SK-N-SH (cell line): Measurements from ENCODE around the gene ACACA. TPM values are rescaled to one million over a fixed set of nuclear protein-coding genes. Genes with fewer than 3 reads are reported as not detected.
A peak's percentile ranks its signal among the peaks of the same experiment; 100 is the strongest.

Source experiments
- CTCF ChIA-PET: fragments of 300-600, 350-600 bp; formaldehyde crosslinking; extraction: SDS; loops from one replicate; lab custom pipeline; 2021; lab: Yijun Ruan, JAX
- POLR2A ChIA-PET: fragments of 350-600 bp; sonication (Branson Sonifier 250); formaldehyde crosslinking; extraction: SDS; loops from one replicate; lab custom pipeline; 2020; ENCODE audit warnings: antibody characterized with exemption, inconsistent platforms; lab: Yijun Ruan, JAX
- DNase-seq: peaks from one replicate; pipeline ENCODE4 v3.0.0; 2012
- H2AFZ ChIP-seq: fragments of 200-600 bp; sonication (generic); 2 replicates; pipeline ENCODE4 v1.8.1; 2016; ENCODE audit warnings: antibody characterized with exemption, mild to moderate bottlenecking, low read depth
- H3F3A ChIP-seq: fragments of 200-600 bp; sonication (generic); replicated peaks from 2 replicates; pipeline ENCODE3; 2016; ENCODE audit warnings: antibody characterized with exemption, mild to moderate bottlenecking; ENCODE audit not compliant: insufficient read depth
- H3K27ac ChIP-seq, 2 experiments: fragments of 200-500 bp in 1 of 2; fragments of 200-600 bp in 1 of 2; sonication (Bioruptor generic) in 1 of 2; sonication (generic), shearing (Covaris generic) in 1 of 2; 2 replicates each; pipeline versions ENCODE4 v1.5.1 to v1.6.1; 2014 to 2016; ENCODE audit warnings: low read depth in 2 of 2, inconsistent platforms in 1 of 2, low read length in 1 of 2, mild to moderate bottlenecking in 1 of 2, mixed read lengths in 1 of 2
- H3K27me3 ChIP-seq: fragments of 200-600 bp; sonication (generic), shearing (Covaris generic); 2 replicates; pipeline ENCODE4 v1.6.1; 2016; ENCODE audit warnings: mixed run types; ENCODE audit not compliant: insufficient read depth
- H3K36me3 ChIP-seq, 2 experiments: fragments of 200-500 bp in 1 of 2; fragments of 200-600 bp in 1 of 2; sonication (Bioruptor generic) in 1 of 2; sonication (generic) in 1 of 2; replicated peaks in 1 of 2; 2 replicates each; pipeline versions ENCODE3 to v1.5.1; 2014 to 2016; ENCODE audit warnings: low read length in 1 of 2, mild to moderate bottlenecking in 1 of 2; ENCODE audit not compliant: insufficient read depth in 2 of 2, control insufficient read depth in 1 of 2
- H3K4me1 ChIP-seq, 2 experiments: fragments of 200-500 bp in 1 of 2; fragments of 200-600 bp in 1 of 2; sonication (Bioruptor generic) in 1 of 2; sonication (generic), shearing (Covaris generic) in 1 of 2; 2 replicates each; pipeline versions ENCODE4 v1.5.1 to v1.6.1; 2014 to 2016; ENCODE audit warnings: low read depth in 1 of 2, low read length in 1 of 2, mixed run types in 1 of 2; ENCODE audit not compliant: insufficient read depth in 2 of 2, control insufficient read depth in 1 of 2
- H3K4me2 ChIP-seq: fragments of 200-600 bp; sonication (generic), shearing (Covaris generic); 2 replicates; pipeline ENCODE4 v1.6.1; 2017; ENCODE audit warnings: mixed run types
- H3K4me3 ChIP-seq, 2 experiments: fragments of 200-500 bp in 1 of 2; fragments of 200-600 bp in 1 of 2; sonication (Bioruptor generic) in 1 of 2; sonication (generic), shearing (Covaris generic) in 1 of 2; 2 replicates each; pipeline versions ENCODE4 v1.5.1 to v1.8.1; 2014 to 2016; ENCODE audit warnings: low read depth in 2 of 2, inconsistent platforms in 1 of 2, low read length in 1 of 2, mild to moderate bottlenecking in 1 of 2, mixed read lengths in 1 of 2, moderate library complexity in 1 of 2
- H3K79me2 ChIP-seq: fragments of 200-600 bp; sonication (generic); 2 replicates; pipeline ENCODE4 v1.8.1; 2017; ENCODE audit warnings: mild to moderate bottlenecking; ENCODE audit not compliant: insufficient read depth
- H3K9ac ChIP-seq: fragments of 200-600 bp; sonication (generic); 2 replicates; pipeline ENCODE4 v1.6.1; 2017; ENCODE audit warnings: mixed run types
- H3K9me2 ChIP-seq: fragments of 200-600 bp; sonication (generic); 2 replicates; pipeline ENCODE4 v1.6.1; 2017; ENCODE audit warnings: mixed run types
- H3K9me3 ChIP-seq: fragments of 200-600 bp; sonication (generic); 2 replicates; pipeline ENCODE4 v1.6.1; 2017; ENCODE audit warnings: mixed run types, mild to moderate bottlenecking, moderate library complexity
- H4K20me1 ChIP-seq: fragments of 200-600 bp; sonication (generic); 2 replicates; pipeline ENCODE4 v1.6.1; 2017; ENCODE audit warnings: mild to moderate bottlenecking, mixed run types; ENCODE audit not compliant: insufficient read depth
- CHD2 ChIP-seq: fragments of 150-350 bp; IDR thresholded peaks from 2 replicates; pipeline ENCODE4 v1.6.1; 2018; ENCODE audit warnings: low read length; ENCODE audit not compliant: partially characterized antibody
- EP300 ChIP-seq, 2 experiments: IDR thresholded peaks; 2 replicates each; pipeline versions ENCODE4 v1.4.0 to v1.6.1; 2012; ENCODE audit warnings: borderline replicate concordance in 1 of 2, low read depth in 1 of 2, low read length in 1 of 2
- EZH2phosphoT487 ChIP-seq: fragments of 200-600 bp; sonication (generic); IDR thresholded peaks from 2 replicates; pipeline ENCODE4 v1.6.1; 2017; ENCODE audit warnings: low read depth, mixed run types, mild to moderate bottlenecking, antibody characterized with exemption, moderate library complexity, borderline replicate concordance
- FOXJ3 ChIP-seq: sonication (generic); formaldehyde crosslinking; IDR thresholded peaks from 2 replicates; pipeline ENCODE4 v1.5.1; 2020; ENCODE audit warnings: mild to moderate bottlenecking, missing genetic modification reagents
- GATA2 ChIP-seq: sonication (generic); formaldehyde crosslinking; IDR thresholded peaks from 2 replicates; pipeline ENCODE4 v1.5.0; 2020; ENCODE audit warnings: mild to moderate bottlenecking, missing genetic modification reagents
- IRF3 ChIP-seq: fragments of 150-350 bp; IDR thresholded peaks from 2 replicates; pipeline ENCODE4 v1.6.1; 2016; ENCODE audit warnings: mild to moderate bottlenecking, low read depth, low read length
- MEF2A ChIP-seq: IDR thresholded peaks from 2 replicates; pipeline ENCODE4 v1.4.0; 2012; ENCODE audit warnings: low read depth, borderline replicate concordance
- MXI1 ChIP-seq: IDR thresholded peaks from 2 replicates; pipeline ENCODE4 v1.6.1; 2012; ENCODE audit warnings: mild to moderate bottlenecking, low read depth, low read length, improper control_type of control experiment
- NFIC ChIP-seq: IDR thresholded peaks from 2 replicates; pipeline ENCODE4 v1.4.0; 2012; ENCODE audit warnings: borderline replicate concordance
- NRF1 ChIP-seq: IDR thresholded peaks from 2 replicates; pipeline ENCODE4 v1.6.1; 2012; ENCODE audit warnings: low read depth, mild to moderate bottlenecking, low read length
- POLR2AphosphoS5 ChIP-seq: IDR thresholded peaks from 2 replicates; pipeline ENCODE4 v1.6.1; 2012; ENCODE audit warnings: low read depth, low read length
- RAD21 ChIP-seq: IDR thresholded peaks from 2 replicates; pipeline ENCODE4 v1.6.1; 2012; ENCODE audit warnings: mild to moderate bottlenecking, low read length
- RCOR1 ChIP-seq: fragments of 150-350 bp; IDR thresholded peaks from 2 replicates; pipeline ENCODE4 v1.6.1; 2017; ENCODE audit warnings: antibody characterized with exemption, low read length
- SIN3A ChIP-seq: IDR thresholded peaks from 2 replicates; pipeline ENCODE4 v1.6.1; 2012; ENCODE audit warnings: low read depth, mild to moderate bottlenecking, low read length, moderate library complexity, borderline replicate concordance
- SMC3 ChIP-seq: IDR thresholded peaks from 2 replicates; pipeline ENCODE4 v1.6.1; 2012; ENCODE audit warnings: low read depth, low read length, improper control_type of control experiment
- TCF12 ChIP-seq: IDR thresholded peaks from 2 replicates; pipeline ENCODE4 v1.4.0; 2012
- TEAD4 ChIP-seq: IDR thresholded peaks from 2 replicates; pipeline ENCODE4 v1.4.0; 2012; ENCODE audit warnings: mild to moderate bottlenecking, borderline replicate concordance; ENCODE audit not compliant: insufficient read depth
- YY1 ChIP-seq: IDR thresholded peaks from 2 replicates; pipeline ENCODE4 v1.4.0; 2012; ENCODE audit warnings: low read depth, mild to moderate bottlenecking
- WGBS: methylation state at CpG from one replicate; pipeline ENCODE4 v1.1.6; 2017; ENCODE audit warnings: low lambda C conversion rate; 5-methylcytosine and 5-hydroxymethylcytosine counted together
- polyA plus RNA-seq, 3 experiments: library from polyadenylated mRNA; depleted of rRNA; stranded (reverse); fragments of >200 nt; gene quantifications; 2 replicates each; pipeline ENCODE4 v1.2.3, GENCODE V29; 2012
- TF ChIP-seq, protein P1 (sequence below): fragments of 150-350 bp; IDR thresholded peaks from 2 replicates; pipeline ENCODE4 v1.6.1; 2017; ENCODE audit warnings: antibody characterized with exemption, low read length, low read depth, borderline replicate concordance
- TF ChIP-seq, protein P2 (sequence below): IDR thresholded peaks from 2 replicates; pipeline ENCODE4 v1.4.0; 2012; ENCODE audit warnings: low read depth, borderline replicate concordance
- TF ChIP-seq, protein P3 (sequence below): IDR thresholded peaks from 2 replicates; pipeline ENCODE4 v1.6.1; 2012; ENCODE audit warnings: mild to moderate bottlenecking, low read depth, low read length, moderate library complexity
- TF ChIP-seq, protein P4 (sequence below): IDR thresholded peaks from 2 replicates; pipeline ENCODE4 v1.4.0; 2012; ENCODE audit warnings: low read depth, borderline replicate concordance
- TF ChIP-seq, protein P5 (sequence below): IDR thresholded peaks from 2 replicates; pipeline ENCODE4 v1.4.0; 2012; ENCODE audit warnings: low read depth

ACACA gene
- polyA plus RNA-seq, 1 of the 3 experiments (the other 2 are of a cell fraction): 27.2 TPM

- H3K36me3 ChIP-seq: peaks cover 22 to 33% of the 10 kb centered on the region in 2 experiments
- no peaks in the 10 kb centered on the region for H4K20me1 ChIP-seq
- H3K79me2 ChIP-seq: no peaks in the 10 kb centered on the region
- no peaks in the 10 kb centered on the region for H3K9me3 ChIP-seq
- no peak overlapping the region for H3K4me2 ChIP-seq
- H3K4me3 ChIP-seq: no peak overlapping the region
- H3K4me1 ChIP-seq: peaks cover 0 to 23% of the 10 kb centered on the region in 2 experiments; a peak in 2 of 4 replicates
- CTCF ChIA-PET: interaction anchor here (0.7 to 2.0 kb wide), 10 partner anchors 8 to 70 kb away, joined by 3 to 8 read pairs (median 4); no protein-coding TSS in a partner anchor
- DNase-seq: peak; percentile 36
- no peak overlapping the region for H2AFZ ChIP-seq
- no peak overlapping the region for H3K9ac ChIP-seq
- no peaks in the 10 kb centered on the region for H3F3A ChIP-seq
- 68% methylated on average over 7 of the region's 7 CpGs for WGBS
- H3K27ac ChIP-seq: peak overlapping the region in 1 of 2 experiments; percentile 90; a peak in 2 of 4 replicates
- TF ChIP-seq TEAD4: no peak
- TF ChIP-seq TCF12: no peak
- TF ChIP-seq SMC3: no peak
- TF ChIP-seq NFIC: no peak
- no peak for TF ChIP-seq RCOR1
- peak in 1 of 2 experiments; percentile 54; a peak in 1 of 4 replicates for TF ChIP-seq EP300 (IDR thresholded peaks at IDR 0.05; ENCODE audit: borderline replicate concordance in 1 of 2, low read depth in 1 of 2, low read length in 1 of 2)
- TF ChIP-seq GATA2 (CRISPR knock-in tag): no peak
- TF ChIP-seq MEF2A: no peak
- TF ChIP-seq FOXJ3 (CRISPR knock-in tag): no peak
- TF ChIP-seq, protein P1, sequence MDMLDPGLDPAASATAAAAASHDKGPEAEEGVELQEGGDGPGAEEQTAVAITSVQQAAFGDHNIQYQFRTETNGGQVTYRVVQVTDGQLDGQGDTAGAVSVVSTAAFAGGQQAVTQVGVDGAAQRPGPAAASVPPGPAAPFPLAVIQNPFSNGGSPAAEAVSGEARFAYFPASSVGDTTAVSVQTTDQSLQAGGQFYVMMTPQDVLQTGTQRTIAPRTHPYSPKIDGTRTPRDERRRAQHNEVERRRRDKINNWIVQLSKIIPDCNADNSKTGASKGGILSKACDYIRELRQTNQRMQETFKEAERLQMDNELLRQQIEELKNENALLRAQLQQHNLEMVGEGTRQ: no peak
- TF ChIP-seq EZH2phosphoT487: no peak
- TF ChIP-seq, protein P2, sequence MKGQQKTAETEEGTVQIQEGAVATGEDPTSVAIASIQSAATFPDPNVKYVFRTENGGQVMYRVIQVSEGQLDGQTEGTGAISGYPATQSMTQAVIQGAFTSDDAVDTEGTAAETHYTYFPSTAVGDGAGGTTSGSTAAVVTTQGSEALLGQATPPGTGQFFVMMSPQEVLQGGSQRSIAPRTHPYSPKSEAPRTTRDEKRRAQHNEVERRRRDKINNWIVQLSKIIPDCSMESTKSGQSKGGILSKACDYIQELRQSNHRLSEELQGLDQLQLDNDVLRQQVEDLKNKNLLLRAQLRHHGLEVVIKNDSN: no peak
- TF ChIP-seq, protein P3, sequence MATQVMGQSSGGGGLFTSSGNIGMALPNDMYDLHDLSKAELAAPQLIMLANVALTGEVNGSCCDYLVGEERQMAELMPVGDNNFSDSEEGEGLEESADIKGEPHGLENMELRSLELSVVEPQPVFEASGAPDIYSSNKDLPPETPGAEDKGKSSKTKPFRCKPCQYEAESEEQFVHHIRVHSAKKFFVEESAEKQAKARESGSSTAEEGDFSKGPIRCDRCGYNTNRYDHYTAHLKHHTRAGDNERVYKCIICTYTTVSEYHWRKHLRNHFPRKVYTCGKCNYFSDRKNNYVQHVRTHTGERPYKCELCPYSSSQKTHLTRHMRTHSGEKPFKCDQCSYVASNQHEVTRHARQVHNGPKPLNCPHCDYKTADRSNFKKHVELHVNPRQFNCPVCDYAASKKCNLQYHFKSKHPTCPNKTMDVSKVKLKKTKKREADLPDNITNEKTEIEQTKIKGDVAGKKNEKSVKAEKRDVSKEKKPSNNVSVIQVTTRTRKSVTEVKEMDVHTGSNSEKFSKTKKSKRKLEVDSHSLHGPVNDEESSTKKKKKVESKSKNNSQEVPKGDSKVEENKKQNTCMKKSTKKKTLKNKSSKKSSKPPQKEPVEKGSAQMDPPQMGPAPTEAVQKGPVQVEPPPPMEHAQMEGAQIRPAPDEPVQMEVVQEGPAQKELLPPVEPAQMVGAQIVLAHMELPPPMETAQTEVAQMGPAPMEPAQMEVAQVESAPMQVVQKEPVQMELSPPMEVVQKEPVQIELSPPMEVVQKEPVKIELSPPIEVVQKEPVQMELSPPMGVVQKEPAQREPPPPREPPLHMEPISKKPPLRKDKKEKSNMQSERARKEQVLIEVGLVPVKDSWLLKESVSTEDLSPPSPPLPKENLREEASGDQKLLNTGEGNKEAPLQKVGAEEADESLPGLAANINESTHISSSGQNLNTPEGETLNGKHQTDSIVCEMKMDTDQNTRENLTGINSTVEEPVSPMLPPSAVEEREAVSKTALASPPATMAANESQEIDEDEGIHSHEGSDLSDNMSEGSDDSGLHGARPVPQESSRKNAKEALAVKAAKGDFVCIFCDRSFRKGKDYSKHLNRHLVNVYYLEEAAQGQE: no peak
- no peak for TF ChIP-seq NRF1
- TF ChIP-seq POLR2AphosphoS5: no peak
- TF ChIP-seq MXI1: no peak
- peak; percentile 15; the same call in 1 of the 2 replicates for TF ChIP-seq RAD21
- TF ChIP-seq, protein P4, sequence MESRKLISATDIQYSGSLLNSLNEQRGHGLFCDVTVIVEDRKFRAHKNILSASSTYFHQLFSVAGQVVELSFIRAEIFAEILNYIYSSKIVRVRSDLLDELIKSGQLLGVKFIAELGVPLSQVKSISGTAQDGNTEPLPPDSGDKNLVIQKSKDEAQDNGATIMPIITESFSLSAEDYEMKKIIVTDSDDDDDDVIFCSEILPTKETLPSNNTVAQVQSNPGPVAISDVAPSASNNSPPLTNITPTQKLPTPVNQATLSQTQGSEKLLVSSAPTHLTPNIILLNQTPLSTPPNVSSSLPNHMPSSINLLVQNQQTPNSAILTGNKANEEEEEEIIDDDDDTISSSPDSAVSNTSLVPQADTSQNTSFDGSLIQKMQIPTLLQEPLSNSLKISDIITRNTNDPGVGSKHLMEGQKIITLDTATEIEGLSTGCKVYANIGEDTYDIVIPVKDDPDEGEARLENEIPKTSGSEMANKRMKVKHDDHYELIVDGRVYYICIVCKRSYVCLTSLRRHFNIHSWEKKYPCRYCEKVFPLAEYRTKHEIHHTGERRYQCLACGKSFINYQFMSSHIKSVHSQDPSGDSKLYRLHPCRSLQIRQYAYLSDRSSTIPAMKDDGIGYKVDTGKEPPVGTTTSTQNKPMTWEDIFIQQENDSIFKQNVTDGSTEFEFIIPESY: no peak
- TF ChIP-seq SIN3A: no peak
- TF ChIP-seq IRF3: no peak
- TF ChIP-seq CHD2: peak; percentile 13
- TF ChIP-seq, protein P5, sequence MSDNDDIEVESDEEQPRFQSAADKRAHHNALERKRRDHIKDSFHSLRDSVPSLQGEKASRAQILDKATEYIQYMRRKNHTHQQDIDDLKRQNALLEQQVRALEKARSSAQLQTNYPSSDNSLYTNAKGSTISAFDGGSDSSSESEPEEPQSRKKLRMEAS: no peak
- no peak for TF ChIP-seq YY1
- no peaks in the 10 kb centered on the region for H3K27me3 ChIP-seq
- H3K9me2 ChIP-seq: no peaks in the 10 kb centered on the region
- POLR2A ChIA-PET: interaction anchor here (0.6 to 1.3 kb wide), 2 partner anchors 10 to 88 kb away, joined by 3 to 4 read pairs; no protein-coding TSS in a partner anchor
Measured at GRCh38 chr17:37117373-37118142, 289.1 kb downstream of the ACACA start.
